ENCODE measurements around the gene FAM131A. TPM values are rescaled to one million over a fixed set of nuclear protein-coding genes. Genes with fewer than 3 reads are reported as not detected.

FAM131A gene
- total and polyA plus RNA-seq, 2 donors (not counting 1 experiment from before 2014, with no cell fraction given), result 11.7 to 13.4 TPM

DNA sequence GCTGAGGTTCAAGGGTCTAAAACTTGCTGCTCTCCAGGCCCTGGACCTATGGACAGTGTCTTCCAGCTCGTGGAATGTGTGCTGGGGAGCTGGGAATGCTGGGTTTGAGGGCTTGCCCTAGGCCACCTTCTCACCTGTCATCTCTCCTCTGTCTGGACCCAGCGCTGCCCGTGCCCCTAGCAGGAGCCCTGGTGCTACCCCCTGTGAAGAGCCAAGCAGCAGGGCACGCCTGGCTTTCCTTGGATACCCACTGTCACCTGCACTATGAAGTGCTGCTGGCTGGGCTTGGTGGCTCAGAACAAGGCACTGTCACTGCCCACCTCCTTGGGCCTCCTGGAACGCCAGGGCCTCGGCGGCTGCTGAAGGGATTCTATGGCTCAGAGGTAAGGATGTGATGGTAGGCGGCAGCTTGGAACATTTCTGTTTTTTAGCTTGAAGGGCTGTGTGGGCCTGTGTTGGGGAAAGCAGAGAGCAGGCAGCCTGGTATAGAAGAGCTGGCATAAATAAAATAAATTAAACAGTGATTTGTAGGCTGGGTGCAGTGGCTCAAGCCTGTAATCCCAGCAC, 47.5 kb downstream of the FAM131A start:
- intact Hi-C loops (cut with micrococcal nuclease), result no loop called here
- H3K79me2 ChIP-seq (ENCODE audit: control insufficient read depth, insufficient read depth, low read length), result no peaks in the 10 kb centered on the region
- DNase-seq, result no peak
- CTCF ChIA-PET, result interaction anchor here (0.6 to 1.3 kb wide), 3 partner anchors 14 to 129 kb away, joined by 4 to 6 read pairs (median 5); no protein-coding TSS in a partner anchor
- no peak overlapping the region for H3K4me3 ChIP-seq (ENCODE audit: control extremely low read depth in 1 of 5, extremely low read depth in 1 of 5, insufficient read depth in 1 of 5, low read depth in 2 of 5, low read length in 4 of 5)
- WGBS (ENCODE audit: insufficient coverage), result 88% methylated on average over 8 of the region's 8 CpGs
- Mint-ChIP-seq H3K4me1 (peaks cover 12% of the 10 kb centered on the region), H3K27me3 (peaks cover 59% of the 10 kb centered on the region), H3K4me3 (no peak overlapping the region), H3K9me3 (ENCODE audit: insufficient read depth) (no peaks in the 10 kb centered on the region), H3K27ac (no peak overlapping the region)
- no peak overlapping the region for H2AFZ ChIP-seq (ENCODE audit: insufficient read depth, low read depth, low read length, poor library complexity, severe bottlenecking)
- no peak overlapping the region for H3K4me2 ChIP-seq (replicated peaks; ENCODE audit: low read depth, low read length, poor library complexity, severe bottlenecking)
- no peak for ATAC-seq (ENCODE audit: low read depth)
- TF ChIP-seq, protein P1, sequence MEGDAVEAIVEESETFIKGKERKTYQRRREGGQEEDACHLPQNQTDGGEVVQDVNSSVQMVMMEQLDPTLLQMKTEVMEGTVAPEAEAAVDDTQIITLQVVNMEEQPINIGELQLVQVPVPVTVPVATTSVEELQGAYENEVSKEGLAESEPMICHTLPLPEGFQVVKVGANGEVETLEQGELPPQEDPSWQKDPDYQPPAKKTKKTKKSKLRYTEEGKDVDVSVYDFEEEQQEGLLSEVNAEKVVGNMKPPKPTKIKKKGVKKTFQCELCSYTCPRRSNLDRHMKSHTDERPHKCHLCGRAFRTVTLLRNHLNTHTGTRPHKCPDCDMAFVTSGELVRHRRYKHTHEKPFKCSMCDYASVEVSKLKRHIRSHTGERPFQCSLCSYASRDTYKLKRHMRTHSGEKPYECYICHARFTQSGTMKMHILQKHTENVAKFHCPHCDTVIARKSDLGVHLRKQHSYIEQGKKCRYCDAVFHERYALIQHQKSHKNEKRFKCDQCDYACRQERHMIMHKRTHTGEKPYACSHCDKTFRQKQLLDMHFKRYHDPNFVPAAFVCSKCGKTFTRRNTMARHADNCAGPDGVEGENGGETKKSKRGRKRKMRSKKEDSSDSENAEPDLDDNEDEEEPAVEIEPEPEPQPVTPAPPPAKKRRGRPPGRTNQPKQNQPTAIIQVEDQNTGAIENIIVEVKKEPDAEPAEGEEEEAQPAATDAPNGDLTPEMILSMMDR (IDR thresholded peaks at IDR 0.05), result no peak
- no peak for TF ChIP-seq EZH2 (IDR thresholded peaks at IDR 0.05; ENCODE audit: borderline replicate concordance, insufficient read depth, low read depth, low read length, poor library complexity, severe bottlenecking)
- POLR2A ChIA-PET, result no interaction called here
- H3K27ac ChIP-seq (ENCODE audit: low read length in 2 of 2), result no peak overlapping the region
- no peaks in the 10 kb centered on the region for H3K36me3 ChIP-seq (replicated peaks in 1 of 2; ENCODE audit: control extremely low read depth in 1 of 2, control insufficient read depth in 1 of 2, extremely low read depth in 1 of 2, insufficient read depth in 2 of 2, low read length in 1 of 2)
- H4K20me1 ChIP-seq (ENCODE audit: control insufficient read depth, insufficient read depth, low read length, poor library complexity, severe bottlenecking), result no peaks in the 10 kb centered on the region
- H3K27me3 ChIP-seq (replicated peaks in 1 of 4; ENCODE audit: control extremely low read depth in 1 of 4, control insufficient read depth in 3 of 4, insufficient read depth in 4 of 4, low read length in 3 of 4), result peaks cover 0 to 43% (median 11%) of the 10 kb centered on the region in 4 experiments
- peaks cover 0 to 5% (median 0%) of the 10 kb centered on the region in 3 donors for H3K9me3 ChIP-seq (ENCODE audit: control extremely low read depth in 1 of 3, control insufficient read depth in 2 of 3, insufficient read depth in 1 of 3, low read length in 2 of 3)
- no peak overlapping the region for H3K9ac ChIP-seq (ENCODE audit: low read length)
- H3K4me1 ChIP-seq (ENCODE audit: control insufficient read depth in 2 of 2, insufficient read depth in 2 of 2, low read length in 2 of 2), result peaks cover 13 to 15% of the 10 kb centered on the region in 2 donors

DNA sequence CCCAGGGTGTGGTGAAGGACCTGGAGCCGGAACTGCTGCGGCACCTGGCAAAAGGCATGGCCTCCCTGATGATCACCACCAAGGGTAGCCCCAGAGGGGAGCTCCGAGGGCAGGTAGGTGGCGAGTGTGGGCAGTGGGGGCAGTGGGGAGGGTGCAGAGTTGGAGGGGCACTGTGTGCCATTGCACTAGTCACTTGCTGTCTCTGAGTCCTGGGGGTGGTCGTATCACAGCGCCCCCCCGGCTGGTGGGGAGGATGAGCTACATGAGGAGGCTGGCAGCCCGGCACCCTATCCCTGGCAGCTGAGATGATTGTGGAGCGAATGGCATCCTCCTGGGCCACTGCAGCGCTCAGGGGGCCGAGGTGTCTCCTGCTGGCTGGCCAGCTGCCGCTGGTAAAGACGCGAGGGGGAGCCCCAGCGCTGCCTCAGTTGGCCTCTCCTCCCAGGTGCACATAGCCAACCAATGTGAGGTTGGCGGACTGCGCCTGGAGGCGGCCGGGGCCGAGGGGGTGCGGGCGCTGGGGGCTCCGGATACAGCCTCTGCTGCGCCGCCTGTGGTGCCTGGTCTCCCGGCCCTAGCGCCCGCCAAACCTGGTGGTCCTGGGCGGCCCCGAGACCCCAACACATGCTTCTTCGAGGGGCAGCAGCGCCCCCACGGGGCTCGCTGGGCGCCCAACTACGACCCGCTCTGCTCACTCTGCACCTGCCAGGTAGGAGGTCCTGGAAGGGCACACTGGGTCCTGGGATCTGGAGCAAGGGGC, 48.8 kb downstream of the FAM131A start:
- Histone ChIP-seq H3K79me2 (ENCODE audit: control insufficient read depth, insufficient read depth, low read length) (no peaks in the 10 kb centered on the region), H3K9me3 (ENCODE audit: control extremely low read depth in 1 of 3, control insufficient read depth in 2 of 3, insufficient read depth in 1 of 3, low read length in 2 of 3) (peaks cover 0 to 5% (median 0%) of the 10 kb centered on the region in 3 donors), H2AFZ (ENCODE audit: insufficient read depth, low read depth, low read length, poor library complexity, severe bottlenecking) (no peak overlapping the region), H3K9ac (ENCODE audit: low read length) (no peak overlapping the region), H3K4me3 (ENCODE audit: control extremely low read depth in 1 of 5, extremely low read depth in 1 of 5, insufficient read depth in 1 of 5, low read depth in 2 of 5, low read length in 4 of 5) (no peak overlapping the region), H3K27ac (ENCODE audit: low read length in 2 of 2) (no peak overlapping the region), H3K4me2 (replicated peaks; ENCODE audit: low read depth, low read length, poor library complexity, severe bottlenecking) (no peak overlapping the region), H4K20me1 (ENCODE audit: control insufficient read depth, insufficient read depth, low read length, poor library complexity, severe bottlenecking) (no peaks in the 10 kb centered on the region), H3K36me3 (replicated peaks in 1 of 2; ENCODE audit: control extremely low read depth in 1 of 2, control insufficient read depth in 1 of 2, extremely low read depth in 1 of 2, insufficient read depth in 2 of 2, low read length in 1 of 2) (no peaks in the 10 kb centered on the region), H3K27me3 (replicated peaks in 1 of 4; ENCODE audit: control extremely low read depth in 1 of 4, control insufficient read depth in 3 of 4, insufficient read depth in 4 of 4, low read length in 3 of 4) (peaks cover 0 to 40% (median 9%) of the 10 kb centered on the region in 4 experiments), H3K4me1 (ENCODE audit: control insufficient read depth in 2 of 2, insufficient read depth in 2 of 2, low read length in 2 of 2) (peaks cover 7% of the 10 kb centered on the region in 2 donors)
- no peak for ATAC-seq (ENCODE audit: low read depth)
- 70% methylated on average over 37 of the region's 37 CpGs for WGBS (ENCODE audit: insufficient coverage)
- intact Hi-C loops (cut with micrococcal nuclease), result no loop called here
- peaks cover 66% of the 10 kb centered on the region for H3K27me3 Mint-ChIP-seq
- DNase-seq, result no peak
- POLR2A ChIA-PET, result interaction anchor here (0.6 kb wide), 2 partner anchors 19 to 189 kb away, joined by 3 read pairs; no protein-coding TSS in a partner anchor
- CTCF ChIA-PET, result interaction anchor here (1.3 kb wide), 1 partner anchor 15 kb away, joined by 6 read pairs; no protein-coding TSS in a partner anchor
- no peaks in the 10 kb centered on the region for H3K9me3 Mint-ChIP-seq (ENCODE audit: insufficient read depth)
- peaks cover 6% of the 10 kb centered on the region for H3K4me1 Mint-ChIP-seq
- no peak overlapping the region for H3K27ac Mint-ChIP-seq
- H3K4me3 Mint-ChIP-seq, result no peak overlapping the region
- TF ChIP-seq, protein P1 (IDR thresholded peaks at IDR 0.05), result no peak
- no peak for TF ChIP-seq EZH2 (IDR thresholded peaks at IDR 0.05; ENCODE audit: borderline replicate concordance, insufficient read depth, low read depth, low read length, poor library complexity, severe bottlenecking)
